ELR (cell line): ENCODE measurements around the gene SLC39A13.

ENCODE experiments used
- DNase-seq: peaks from one replicate; pipeline ENCODE4 v3.0.0-alpha.2; 2015; ENCODE audit warnings: low read depth

The SLC39A13 gene

GRCh38 chr11:47431356-47432083 is 23.1 kb downstream of the SLC39A13 start:
- no peak for DNase-seq

- no peak for DNase-seq
These were observed 24.8 kb downstream of the SLC39A13 start for GRCh38 chr11:47433157-47433556.

- DNase-seq: no peak
These were observed 25.8 kb downstream of the SLC39A13 start for GRCh38 chr11:47434011-47434786.

DNA sequence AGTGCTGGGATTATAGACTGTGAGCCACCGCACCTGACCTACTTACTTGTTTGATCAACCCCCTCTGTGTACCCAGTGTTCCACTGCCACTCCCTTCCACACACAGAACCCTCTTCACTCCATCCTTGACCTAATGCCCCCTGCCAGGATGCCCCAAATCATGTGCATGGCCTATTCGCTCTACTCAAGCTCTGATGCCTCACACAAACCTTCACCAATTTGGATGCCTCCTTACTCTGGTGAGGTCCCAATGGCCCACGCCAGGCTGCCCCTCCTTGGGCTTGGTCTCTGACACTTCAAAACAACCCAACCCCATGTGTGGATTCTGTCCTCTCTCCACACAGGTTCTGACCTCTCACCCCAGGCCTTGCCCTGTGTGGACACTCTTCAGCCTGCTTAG is 27.3 kb downstream of the SLC39A13 start:
- no peak for DNase-seq

DNA sequence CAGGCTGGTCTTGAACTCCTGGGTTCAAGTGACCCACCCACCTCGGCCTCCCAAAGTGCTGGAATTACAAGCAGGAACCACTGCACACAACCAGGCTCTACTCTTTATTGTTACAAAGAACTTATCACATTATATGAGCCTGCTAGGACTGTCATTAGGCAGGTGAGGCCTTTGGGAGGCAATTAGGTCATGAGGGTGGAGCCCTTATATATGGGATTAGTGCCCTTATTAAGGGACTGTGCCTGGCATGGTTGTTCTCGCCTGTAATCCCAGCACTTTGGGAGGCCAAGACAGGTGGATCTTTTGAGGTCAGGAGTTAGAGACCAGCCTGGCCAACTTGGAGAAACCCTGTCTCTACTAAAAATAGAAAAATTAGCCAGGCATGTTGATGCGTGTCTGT is 28.3 kb downstream of the SLC39A13 start:
- DNase-seq: no peak

- no peak for DNase-seq
These were observed 28.9 kb downstream of the SLC39A13 start for GRCh38 chr11:47437218-47437745.

GRCh38 chr11:47437746-47438418 is 29.5 kb downstream of the SLC39A13 start:
- DNase-seq: no peak

- DNase-seq: no peak
These were observed 30.3 kb downstream of the SLC39A13 start for GRCh38 chr11:47438721-47439120.

- DNase-seq: no peak
These were observed 31.7 kb downstream of the SLC39A13 start for GRCh38 chr11:47440054-47440476.

GRCh38 chr11:47441421-47441820 is 33.0 kb downstream of the SLC39A13 start:
- no peak for DNase-seq

GRCh38 chr11:47442514-47442913 is 34.1 kb downstream of the SLC39A13 start:
- DNase-seq: no peak

DNA sequence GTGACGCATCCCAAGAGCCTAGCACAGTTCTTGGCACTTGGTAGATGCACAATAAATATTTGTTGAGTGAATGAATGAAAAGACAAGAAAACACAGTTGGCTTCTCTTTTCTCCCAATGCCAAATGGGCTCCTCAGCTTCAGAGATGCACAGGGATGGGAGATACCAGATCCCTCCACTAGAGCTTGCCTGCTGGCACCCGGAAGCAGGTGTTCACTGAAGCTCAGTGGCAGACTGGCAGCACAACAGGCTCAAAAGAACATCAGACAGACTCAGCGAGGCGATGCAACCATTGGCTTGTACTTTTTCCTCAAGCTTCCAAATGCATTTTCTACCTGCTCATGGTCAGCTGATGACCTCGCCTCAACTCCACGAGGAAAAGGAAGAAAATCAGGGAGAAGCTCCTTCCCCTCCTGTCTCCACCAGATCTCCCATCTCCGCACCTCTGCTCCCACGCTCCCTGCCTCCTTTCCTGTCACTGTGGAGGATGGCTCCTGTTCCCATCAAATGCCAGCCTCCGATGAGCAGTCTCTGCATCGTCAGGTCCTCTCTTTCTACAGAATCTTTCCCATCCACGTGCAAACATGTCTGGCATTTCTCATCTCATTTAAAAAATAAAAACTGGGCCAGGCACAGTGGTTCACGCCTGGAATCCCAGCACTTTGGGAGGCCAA is 34.8 kb downstream of the SLC39A13 start:
- DNase-seq: no peak

- no peak for DNase-seq
These were observed 35.4 kb downstream of the SLC39A13 start for GRCh38 chr11:47443817-47444216.

DNA sequence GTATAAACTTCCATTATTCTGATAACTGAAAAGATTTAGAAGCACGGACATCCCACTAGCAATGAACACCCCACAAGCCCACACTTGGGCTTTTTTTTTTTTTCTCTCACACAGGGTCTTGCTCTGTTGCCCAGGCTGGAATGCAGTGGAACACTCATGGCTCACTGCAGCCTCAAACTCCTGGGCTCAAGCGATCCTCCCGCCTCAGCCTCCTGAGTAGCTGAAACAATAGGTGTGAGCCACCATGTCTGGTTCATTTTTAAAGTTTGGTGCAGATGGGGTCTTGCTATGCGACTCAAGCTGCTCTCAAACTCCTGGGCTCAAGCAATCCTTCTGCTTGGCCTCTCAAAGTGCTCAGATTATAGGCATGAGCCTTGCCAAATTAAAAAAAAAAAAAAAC is 37.5 kb downstream of the SLC39A13 start:
- no peak for DNase-seq

GRCh38 chr11:47446833-47447232 is 38.4 kb downstream of the SLC39A13 start:
- no peak for DNase-seq

DNA sequence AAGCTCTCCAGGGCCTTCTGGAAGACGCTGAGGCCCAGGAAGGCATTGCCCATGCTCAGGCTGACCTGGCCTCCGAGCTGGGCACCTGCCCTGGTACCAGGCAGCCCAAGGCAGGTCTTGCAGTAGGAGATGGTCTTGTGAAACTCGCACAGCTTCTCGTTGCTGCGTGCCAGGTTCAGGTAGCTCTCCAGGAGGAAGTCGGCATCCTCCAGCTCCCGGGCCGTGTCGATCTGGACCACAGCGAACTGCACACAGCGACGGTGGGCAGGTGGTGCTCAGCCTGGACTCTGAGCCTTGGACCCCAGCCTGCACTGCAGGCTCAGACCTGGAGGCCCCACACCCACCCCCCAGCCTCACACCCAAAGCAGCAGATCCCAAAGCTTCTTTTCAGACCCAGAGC is 39.5 kb downstream of the SLC39A13 start:
- no peak for DNase-seq

- DNase-seq: no peak
These were observed 40.4 kb downstream of the SLC39A13 start, which contains the start of gene RAPSN for GRCh38 chr11:47448566-47449427. Gene RAPSN (minus strand): TSS chr11:47449136. CDS start chr11:47448964, 172 bp downstream.

- DNase-seq: no peak
These were observed 41.2 kb downstream of the SLC39A13 start for GRCh38 chr11:47449541-47449940.

DNA sequence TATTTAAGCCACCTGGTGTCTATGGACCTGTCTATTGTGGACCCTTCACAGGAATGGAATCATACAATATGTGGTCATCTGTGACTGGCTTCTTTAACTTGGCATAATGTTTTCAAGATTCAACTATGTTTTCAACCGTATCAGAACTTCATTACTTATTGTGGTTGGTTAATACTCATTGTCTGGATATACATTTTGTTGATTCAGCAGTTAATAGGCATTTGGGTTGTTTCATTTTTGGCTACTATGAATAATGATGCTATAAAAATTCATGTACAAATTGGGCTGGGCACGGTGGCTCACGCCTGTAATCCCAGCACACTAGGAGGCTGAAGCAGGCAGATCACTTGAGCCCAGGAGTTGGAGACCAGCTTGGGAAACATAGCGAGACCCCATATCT is 43.0 kb downstream of the SLC39A13 start:
- DNase-seq: no peak

- no peak for DNase-seq
These were observed 43.6 kb downstream of the SLC39A13 start for GRCh38 chr11:47451990-47452389.

DNA sequence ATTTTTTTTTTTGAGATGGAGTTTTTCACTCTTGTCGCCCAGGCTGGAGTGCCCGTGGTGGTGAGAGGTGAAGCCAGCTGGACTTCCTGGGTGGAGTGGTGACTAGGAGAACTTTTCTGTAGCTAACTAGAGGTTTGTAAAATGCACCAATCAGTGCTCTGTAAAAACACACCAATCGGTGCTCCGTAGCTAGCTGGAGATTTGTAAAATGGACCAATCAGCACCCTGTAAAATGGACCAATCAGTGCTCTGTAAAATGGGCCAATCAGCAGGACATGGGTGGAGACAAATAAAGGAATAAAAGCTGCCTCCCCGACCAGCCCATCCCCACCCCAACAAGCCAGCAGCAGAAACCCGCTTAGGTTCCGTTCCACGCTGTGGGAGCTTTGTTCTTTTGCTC is 45.0 kb downstream of the SLC39A13 start:
- DNase-seq: peak; percentile 28
